Measurements from ENCODE around the gene IFI27L1. TPM values are rescaled to one million over a fixed set of nuclear protein-coding genes. Genes with fewer than 3 reads are reported as not detected.

Gene IFI27L1
- total RNA-seq, 1 donor from 2014 or later: 30.0 TPM

- no peak overlapping the region for H3K4me3 Mint-ChIP-seq (ENCODE audit: unreplicated experiment)
- peak; percentile 66 for DNase-seq (ENCODE audit: extremely low spot score, unreplicated experiment)
- no peak overlapping the region for H3K27ac Mint-ChIP-seq (ENCODE audit: unreplicated experiment)
- peaks cover 33% of the 10 kb centered on the region for H3K27me3 Mint-ChIP-seq (ENCODE audit: unreplicated experiment)
- H3K4me1 Mint-ChIP-seq (ENCODE audit: unreplicated experiment): peaks cover 2% of the 10 kb centered on the region
- no peak for TF ChIP-seq CTCF (IDR thresholded peaks at IDR 0.05)
- H3K9me3 Mint-ChIP-seq (ENCODE audit: unreplicated experiment): no peaks in the 10 kb centered on the region
- H3K36me3 Mint-ChIP-seq (ENCODE audit: unreplicated experiment): no peaks in the 10 kb centered on the region
These were observed 58.3 kb downstream of the IFI27L1 start for GRCh38 chr14:94139421-94139820.

DNA sequence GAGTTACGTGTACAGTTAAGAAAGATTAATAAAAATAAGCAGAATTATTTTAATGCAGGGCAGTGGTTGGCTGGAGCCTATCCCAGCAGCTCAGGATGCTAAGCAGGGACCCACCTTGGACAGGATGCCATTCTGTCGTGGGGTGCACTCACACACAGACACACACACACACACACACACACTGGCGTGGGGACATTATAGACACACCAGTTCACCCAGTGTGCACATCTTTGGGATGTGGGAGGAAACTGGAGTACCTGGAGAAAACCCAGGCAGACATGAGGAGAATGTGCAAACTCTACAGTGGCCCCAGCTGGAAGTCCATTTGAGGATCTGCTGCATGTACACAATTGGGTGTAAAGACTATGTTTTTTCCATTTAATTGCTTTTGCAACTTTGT is 61.1 kb downstream of the IFI27L1 start:
- Mint-ChIP-seq H3K4me1 (ENCODE audit: unreplicated experiment) (no peaks in the 10 kb centered on the region), H3K9me3 (ENCODE audit: unreplicated experiment) (no peaks in the 10 kb centered on the region), H3K27ac (ENCODE audit: unreplicated experiment) (no peak overlapping the region), H3K4me3 (ENCODE audit: unreplicated experiment) (no peak overlapping the region), H3K36me3 (ENCODE audit: unreplicated experiment) (no peaks in the 10 kb centered on the region), H3K27me3 (ENCODE audit: unreplicated experiment) (peaks cover 16% of the 10 kb centered on the region)
- TF ChIP-seq CTCF (IDR thresholded peaks at IDR 0.05): no peak
- DNase-seq (ENCODE audit: extremely low spot score, unreplicated experiment): peak; percentile 60

- no peaks in the 10 kb centered on the region for H3K4me1 Mint-ChIP-seq (ENCODE audit: unreplicated experiment)
- peaks cover 14% of the 10 kb centered on the region for H3K27me3 Mint-ChIP-seq (ENCODE audit: unreplicated experiment)
- no peak for TF ChIP-seq CTCF (IDR thresholded peaks at IDR 0.05)
- no peaks in the 10 kb centered on the region for H3K36me3 Mint-ChIP-seq (ENCODE audit: unreplicated experiment)
- no peaks in the 10 kb centered on the region for H3K9me3 Mint-ChIP-seq (ENCODE audit: unreplicated experiment)
- no peak overlapping the region for H3K27ac Mint-ChIP-seq (ENCODE audit: unreplicated experiment)
- DNase-seq (ENCODE audit: extremely low spot score, unreplicated experiment): no peak
- no peak overlapping the region for H3K4me3 Mint-ChIP-seq (ENCODE audit: unreplicated experiment)
These were observed 61.7 kb downstream of the IFI27L1 start for GRCh38 chr14:94142836-94143235.

DNA sequence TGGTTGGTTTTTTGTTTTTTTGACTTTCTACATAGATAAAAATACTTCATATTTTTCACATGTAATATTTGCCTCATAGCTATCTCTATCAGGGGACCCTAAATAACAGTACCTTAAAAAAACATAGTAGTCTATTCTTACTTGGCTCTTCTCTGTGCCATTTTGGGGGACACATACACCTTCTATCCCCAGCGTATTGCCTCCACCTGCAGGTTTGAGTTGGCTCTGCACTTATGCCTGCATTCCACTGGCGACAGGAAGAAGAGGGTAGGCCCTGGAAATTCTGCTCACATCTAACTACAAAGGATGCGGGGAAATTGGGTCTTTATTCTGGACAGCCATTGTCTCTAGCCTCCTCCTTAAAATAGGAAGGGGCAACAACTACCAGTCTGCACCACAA is 62.1 kb downstream of the IFI27L1 start:
- Mint-ChIP-seq H3K27me3 (ENCODE audit: unreplicated experiment) (peaks cover 15% of the 10 kb centered on the region), H3K9me3 (ENCODE audit: unreplicated experiment) (no peaks in the 10 kb centered on the region), H3K4me3 (ENCODE audit: unreplicated experiment) (no peak overlapping the region), H3K4me1 (ENCODE audit: unreplicated experiment) (no peaks in the 10 kb centered on the region), H3K36me3 (ENCODE audit: unreplicated experiment) (no peaks in the 10 kb centered on the region), H3K27ac (ENCODE audit: unreplicated experiment) (no peak overlapping the region)
- peak; percentile 38 for TF ChIP-seq CTCF (IDR thresholded peaks at IDR 0.05)
- peak; percentile 32 for DNase-seq (ENCODE audit: extremely low spot score, unreplicated experiment)

- H3K27ac Mint-ChIP-seq (ENCODE audit: unreplicated experiment): no peak overlapping the region
- no peak overlapping the region for H3K4me3 Mint-ChIP-seq (ENCODE audit: unreplicated experiment)
- H3K27me3 Mint-ChIP-seq (ENCODE audit: unreplicated experiment): peaks cover 20% of the 10 kb centered on the region
- no peaks in the 10 kb centered on the region for H3K9me3 Mint-ChIP-seq (ENCODE audit: unreplicated experiment)
- peak; percentile 30 for DNase-seq (ENCODE audit: extremely low spot score, unreplicated experiment)
- TF ChIP-seq CTCF (IDR thresholded peaks at IDR 0.05): no peak
- no peaks in the 10 kb centered on the region for H3K36me3 Mint-ChIP-seq (ENCODE audit: unreplicated experiment)
- no peaks in the 10 kb centered on the region for H3K4me1 Mint-ChIP-seq (ENCODE audit: unreplicated experiment)
These were observed 62.6 kb downstream of the IFI27L1 start for GRCh38 chr14:94143711-94144110.

Data from osteocyte (in vitro differentiated cells).